ENCODE measurements around the gene THSD4.

THSD4 gene

GRCh38 chr15:71611553-71612396 lies 496.5 kb downstream of the THSD4 start:
- no peak overlapping the region for H3K27ac ChIP-seq (ENCODE audit: insufficient read depth, low read length, poor library complexity, severe bottlenecking)
- DNase-seq, result no peak
- no peaks in the 10 kb centered on the region for H3K27me3 ChIP-seq (replicated peaks; ENCODE audit: control insufficient read depth, insufficient read depth, low read length, poor library complexity, severe bottlenecking)
- H3K36me3 ChIP-seq (ENCODE audit: control insufficient read depth, insufficient read depth, low read length), result no peaks in the 10 kb centered on the region
- no peak overlapping the region for H3K4me3 ChIP-seq (ENCODE audit: insufficient read depth, low read depth, low read length, poor library complexity, severe bottlenecking)
- H3K4me1 ChIP-seq (ENCODE audit: control insufficient read depth, insufficient read depth, low read length, poor library complexity, severe bottlenecking), result no peaks in the 10 kb centered on the region
- no peaks in the 10 kb centered on the region for H3K9me3 ChIP-seq (ENCODE audit: control insufficient read depth, low read length)

- no peaks in the 10 kb centered on the region for H3K4me1 ChIP-seq (ENCODE audit: control insufficient read depth, insufficient read depth, low read length, poor library complexity, severe bottlenecking)
- no peak overlapping the region for H3K4me3 ChIP-seq (ENCODE audit: insufficient read depth, low read depth, low read length, poor library complexity, severe bottlenecking)
- no peaks in the 10 kb centered on the region for H3K9me3 ChIP-seq (ENCODE audit: control insufficient read depth, low read length)
- H3K27me3 ChIP-seq (replicated peaks; ENCODE audit: control insufficient read depth, insufficient read depth, low read length, poor library complexity, severe bottlenecking), result no peaks in the 10 kb centered on the region
- no peak for DNase-seq
- no peaks in the 10 kb centered on the region for H3K36me3 ChIP-seq (ENCODE audit: control insufficient read depth, insufficient read depth, low read length)
- no peak overlapping the region for H3K27ac ChIP-seq (ENCODE audit: insufficient read depth, low read length, poor library complexity, severe bottlenecking)
These were observed 497.1 kb downstream of the THSD4 start for GRCh38 chr15:71612397-71612722.

GRCh38 chr15:71612869-71613268 lies 497.6 kb downstream of the THSD4 start:
- Histone ChIP-seq H3K27me3 (replicated peaks; ENCODE audit: control insufficient read depth, insufficient read depth, low read length, poor library complexity, severe bottlenecking) (no peaks in the 10 kb centered on the region), H3K9me3 (ENCODE audit: control insufficient read depth, low read length) (no peaks in the 10 kb centered on the region), H3K4me1 (ENCODE audit: control insufficient read depth, insufficient read depth, low read length, poor library complexity, severe bottlenecking) (no peaks in the 10 kb centered on the region), H3K4me3 (ENCODE audit: insufficient read depth, low read depth, low read length, poor library complexity, severe bottlenecking) (no peak overlapping the region), H3K27ac (ENCODE audit: insufficient read depth, low read length, poor library complexity, severe bottlenecking) (no peak overlapping the region), H3K36me3 (ENCODE audit: control insufficient read depth, insufficient read depth, low read length) (no peaks in the 10 kb centered on the region)
- DNase-seq, result no peak

GRCh38 chr15:71623111-71623510 lies 507.8 kb downstream of the THSD4 start:
- H3K9me3 ChIP-seq (ENCODE audit: control insufficient read depth, low read length), result no peaks in the 10 kb centered on the region
- H3K27me3 ChIP-seq (replicated peaks; ENCODE audit: control insufficient read depth, insufficient read depth, low read length, poor library complexity, severe bottlenecking), result no peaks in the 10 kb centered on the region
- H3K36me3 ChIP-seq (ENCODE audit: control insufficient read depth, insufficient read depth, low read length), result no peaks in the 10 kb centered on the region
- H3K4me1 ChIP-seq (ENCODE audit: control insufficient read depth, insufficient read depth, low read length, poor library complexity, severe bottlenecking), result no peaks in the 10 kb centered on the region
- no peak for DNase-seq
- H3K27ac ChIP-seq (ENCODE audit: insufficient read depth, low read length, poor library complexity, severe bottlenecking), result no peak overlapping the region
- no peak overlapping the region for H3K4me3 ChIP-seq (ENCODE audit: insufficient read depth, low read depth, low read length, poor library complexity, severe bottlenecking)

GRCh38 chr15:71626596-71627088 lies 511.4 kb downstream of the THSD4 start:
- H3K4me1 ChIP-seq (ENCODE audit: control insufficient read depth, insufficient read depth, low read length, poor library complexity, severe bottlenecking), result no peaks in the 10 kb centered on the region
- no peak overlapping the region for H3K4me3 ChIP-seq (ENCODE audit: insufficient read depth, low read depth, low read length, poor library complexity, severe bottlenecking)
- DNase-seq, result no peak

GRCh38 chr15:71627188-71627587 lies 511.9 kb downstream of the THSD4 start:
- H3K4me3 ChIP-seq (ENCODE audit: insufficient read depth, low read depth, low read length, poor library complexity, severe bottlenecking), result no peak overlapping the region
- H3K4me1 ChIP-seq (ENCODE audit: control insufficient read depth, insufficient read depth, low read length, poor library complexity, severe bottlenecking), result no peaks in the 10 kb centered on the region
- no peak for DNase-seq
- no peak overlapping the region for H3K27ac ChIP-seq (ENCODE audit: insufficient read depth, low read length, poor library complexity, severe bottlenecking)
- H3K36me3 ChIP-seq (ENCODE audit: control insufficient read depth, insufficient read depth, low read length), result no peaks in the 10 kb centered on the region
- no peaks in the 10 kb centered on the region for H3K27me3 ChIP-seq (replicated peaks; ENCODE audit: control insufficient read depth, insufficient read depth, low read length, poor library complexity, severe bottlenecking)
- no peaks in the 10 kb centered on the region for H3K9me3 ChIP-seq (ENCODE audit: control insufficient read depth, low read length)

More at GRCh38 chr15:71626596-71627088, 511.4 kb downstream of the THSD4 start:
- Histone ChIP-seq H3K36me3 (ENCODE audit: control insufficient read depth, insufficient read depth, low read length) (no peaks in the 10 kb centered on the region), H3K9me3 (ENCODE audit: control insufficient read depth, low read length) (no peaks in the 10 kb centered on the region), H3K27ac (ENCODE audit: insufficient read depth, low read length, poor library complexity, severe bottlenecking) (no peak overlapping the region), H3K27me3 (replicated peaks; ENCODE audit: control insufficient read depth, insufficient read depth, low read length, poor library complexity, severe bottlenecking) (no peaks in the 10 kb centered on the region)

GRCh38 chr15:71627604-71628003 lies 512.3 kb downstream of the THSD4 start:
- H3K4me1 ChIP-seq (ENCODE audit: control insufficient read depth, insufficient read depth, low read length, poor library complexity, severe bottlenecking), result no peaks in the 10 kb centered on the region
- H3K9me3 ChIP-seq (ENCODE audit: control insufficient read depth, low read length), result no peaks in the 10 kb centered on the region
- no peak overlapping the region for H3K27ac ChIP-seq (ENCODE audit: insufficient read depth, low read length, poor library complexity, severe bottlenecking)
- H3K27me3 ChIP-seq (replicated peaks; ENCODE audit: control insufficient read depth, insufficient read depth, low read length, poor library complexity, severe bottlenecking), result no peaks in the 10 kb centered on the region
- H3K36me3 ChIP-seq (ENCODE audit: control insufficient read depth, insufficient read depth, low read length), result no peaks in the 10 kb centered on the region
- no peak overlapping the region for H3K4me3 ChIP-seq (ENCODE audit: insufficient read depth, low read depth, low read length, poor library complexity, severe bottlenecking)
- DNase-seq, result no peak

- no peak overlapping the region for H3K27ac ChIP-seq (ENCODE audit: insufficient read depth, low read length, poor library complexity, severe bottlenecking)
- H3K4me1 ChIP-seq (ENCODE audit: control insufficient read depth, insufficient read depth, low read length, poor library complexity, severe bottlenecking), result no peaks in the 10 kb centered on the region
- DNase-seq, result no peak
- no peaks in the 10 kb centered on the region for H3K36me3 ChIP-seq (ENCODE audit: control insufficient read depth, insufficient read depth, low read length)
- H3K9me3 ChIP-seq (ENCODE audit: control insufficient read depth, low read length), result no peaks in the 10 kb centered on the region
- H3K4me3 ChIP-seq (ENCODE audit: insufficient read depth, low read depth, low read length, poor library complexity, severe bottlenecking), result no peak overlapping the region
- H3K27me3 ChIP-seq (replicated peaks; ENCODE audit: control insufficient read depth, insufficient read depth, low read length, poor library complexity, severe bottlenecking), result no peaks in the 10 kb centered on the region
These were observed 513.9 kb downstream of the THSD4 start for GRCh38 chr15:71628988-71629770.

- Histone ChIP-seq H3K4me1 (ENCODE audit: control insufficient read depth, insufficient read depth, low read length, poor library complexity, severe bottlenecking) (no peaks in the 10 kb centered on the region), H3K36me3 (ENCODE audit: control insufficient read depth, insufficient read depth, low read length) (no peaks in the 10 kb centered on the region), H3K4me3 (ENCODE audit: insufficient read depth, low read depth, low read length, poor library complexity, severe bottlenecking) (no peak overlapping the region), H3K27ac (ENCODE audit: insufficient read depth, low read length, poor library complexity, severe bottlenecking) (no peak overlapping the region), H3K27me3 (replicated peaks; ENCODE audit: control insufficient read depth, insufficient read depth, low read length, poor library complexity, severe bottlenecking) (no peaks in the 10 kb centered on the region), H3K9me3 (ENCODE audit: control insufficient read depth, low read length) (no peaks in the 10 kb centered on the region)
- no peak for DNase-seq
These were observed 514.7 kb downstream of the THSD4 start for GRCh38 chr15:71629781-71630474.

GRCh38 chr15:71630475-71630809 lies 515.2 kb downstream of the THSD4 start:
- H3K27ac ChIP-seq (ENCODE audit: insufficient read depth, low read length, poor library complexity, severe bottlenecking), result no peak overlapping the region
- H3K4me3 ChIP-seq (ENCODE audit: insufficient read depth, low read depth, low read length, poor library complexity, severe bottlenecking), result no peak overlapping the region
- H3K9me3 ChIP-seq (ENCODE audit: control insufficient read depth, low read length), result no peaks in the 10 kb centered on the region
- no peaks in the 10 kb centered on the region for H3K4me1 ChIP-seq (ENCODE audit: control insufficient read depth, insufficient read depth, low read length, poor library complexity, severe bottlenecking)
- DNase-seq, result no peak
- H3K36me3 ChIP-seq (ENCODE audit: control insufficient read depth, insufficient read depth, low read length), result no peaks in the 10 kb centered on the region
- no peaks in the 10 kb centered on the region for H3K27me3 ChIP-seq (replicated peaks; ENCODE audit: control insufficient read depth, insufficient read depth, low read length, poor library complexity, severe bottlenecking)

Measured in effector memory CD4-positive, alpha-beta T cell (primary cell).